Measurements from ENCODE around the gene MAB21L3.

The MAB21L3 gene

DNA sequence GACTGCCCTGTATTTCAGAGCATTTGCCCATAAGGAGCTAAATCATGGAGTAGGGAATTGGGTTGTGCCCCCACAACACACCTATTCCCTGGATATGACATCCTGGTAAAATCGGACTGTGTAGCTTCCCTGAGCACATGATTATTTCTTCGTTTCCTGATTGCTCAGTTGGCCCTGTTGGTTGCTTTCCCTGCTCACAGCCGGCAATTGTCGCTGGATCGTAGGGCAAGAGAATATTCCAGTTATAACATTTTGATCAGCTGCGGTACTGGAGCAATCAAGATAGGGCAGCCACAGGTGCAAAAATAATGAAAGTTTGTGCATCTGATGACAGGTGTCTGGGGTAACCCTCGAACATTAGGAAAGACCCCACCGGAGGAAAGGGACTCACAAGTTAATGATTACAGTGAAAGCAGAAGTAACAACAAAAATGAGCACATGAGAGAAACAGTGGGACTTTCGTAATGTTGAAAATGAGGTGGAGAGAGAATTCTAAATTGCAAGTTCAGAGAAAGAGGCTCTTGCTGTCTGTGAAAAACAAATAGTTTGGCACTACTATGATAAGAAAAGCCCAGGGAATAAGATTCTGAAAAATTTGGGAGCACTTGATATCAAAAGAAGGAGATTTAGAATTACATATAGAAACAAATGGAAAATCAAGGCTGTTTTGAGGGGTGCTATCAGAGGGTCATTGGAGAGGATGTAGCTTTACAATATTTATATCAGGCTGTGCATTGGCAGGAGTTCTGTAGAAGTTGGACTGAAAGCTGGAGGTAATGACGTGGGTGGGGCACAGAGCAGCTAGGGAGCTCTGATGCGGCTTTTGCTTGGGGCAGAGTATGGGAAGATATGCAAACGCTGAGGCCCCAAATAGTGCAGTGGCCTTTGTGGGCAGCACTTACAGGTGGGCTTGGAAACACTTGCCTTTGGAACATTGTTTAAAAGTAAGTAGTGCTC is at the start of gene MAB21L3:
MAB21L3 (plus strand) TSS at position 833 of the 957 bp plus-strand sequence. CDS start 1,217 bp downstream, outside the sequence.
- no peak for DNase-seq (ENCODE audit: low spot score)
- FAIRE-seq: no peak

DNA sequence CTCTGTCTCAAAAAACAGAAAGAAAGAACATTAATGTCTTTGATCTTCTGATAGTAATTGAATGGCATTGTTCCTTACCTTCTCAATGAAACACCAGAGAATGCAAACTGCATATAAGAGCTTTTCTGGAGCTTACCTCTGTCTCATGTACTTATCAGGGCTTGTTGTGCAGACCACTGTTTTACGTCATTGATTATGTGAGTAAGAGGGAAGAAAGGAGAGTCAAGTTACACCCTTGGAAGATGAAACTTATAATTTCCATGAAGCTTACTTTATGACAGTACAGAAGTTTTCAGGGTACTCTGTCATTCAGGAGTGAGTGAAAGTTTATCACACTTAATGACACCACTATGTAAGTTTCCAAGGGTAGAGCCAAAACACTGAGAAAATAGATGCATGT is 49.0 kb upstream of the MAB21L3 start:
- FAIRE-seq: no peak
- no peak for DNase-seq (ENCODE audit: low spot score)

DNA sequence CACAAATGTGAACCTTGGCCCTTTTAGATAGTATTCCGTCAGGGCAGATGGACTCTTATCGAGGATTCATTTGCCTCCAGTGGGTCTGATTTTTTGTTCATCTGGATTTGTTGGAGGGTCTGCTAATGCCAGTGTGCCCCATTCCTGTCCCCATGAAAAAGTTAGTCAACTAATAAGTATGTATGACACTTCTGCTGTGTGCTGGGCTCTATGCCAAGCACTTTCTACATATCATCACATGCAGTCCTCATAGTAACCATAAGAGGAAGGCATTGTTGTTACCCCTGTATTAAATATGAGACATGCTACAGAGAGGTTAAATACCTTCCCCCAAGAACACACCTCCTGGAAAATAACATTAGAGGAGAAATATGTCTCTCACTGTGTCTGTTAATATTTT is 46.6 kb upstream of the MAB21L3 start:
- no peak for DNase-seq (ENCODE audit: low spot score)

DNA sequence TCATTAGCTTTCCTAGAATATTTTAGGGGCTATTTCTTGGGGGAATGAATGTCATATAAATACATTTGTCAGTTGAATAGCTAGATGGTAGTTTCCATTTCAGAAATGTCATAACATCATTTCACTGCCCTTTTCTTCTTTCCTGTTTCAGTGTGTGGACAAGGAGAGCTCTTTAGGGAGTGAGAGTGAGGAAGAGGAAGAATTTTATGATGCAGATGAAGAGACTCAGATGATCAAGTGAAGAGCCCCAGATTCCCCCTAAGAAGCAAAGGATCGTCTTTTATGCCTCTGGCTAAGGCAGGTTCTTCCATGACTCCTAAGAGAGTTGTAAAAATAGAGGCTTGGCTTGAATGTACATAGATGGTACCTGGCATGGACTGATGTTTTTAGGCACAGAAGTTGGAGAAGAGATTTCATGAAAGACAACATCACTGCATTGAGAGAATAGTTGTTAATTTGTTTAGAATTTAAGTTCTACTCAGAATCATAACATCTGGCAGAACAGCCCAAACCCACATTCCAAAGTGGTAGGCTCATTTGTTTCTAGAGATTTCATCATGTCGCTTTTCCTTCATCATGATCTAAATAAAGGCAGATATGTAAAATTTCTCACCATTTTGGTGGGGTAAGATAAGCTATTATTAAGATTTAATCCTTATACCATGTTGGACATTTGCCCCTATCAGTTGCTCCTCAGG is 44.2 kb upstream of the MAB21L3 start:
- DNase-seq (ENCODE audit: low spot score) (no peak), FAIRE-seq (no peak)

More for the DNA sequence above, 46.6 kb upstream of the MAB21L3 start:
- FAIRE-seq: no peak

DNA sequence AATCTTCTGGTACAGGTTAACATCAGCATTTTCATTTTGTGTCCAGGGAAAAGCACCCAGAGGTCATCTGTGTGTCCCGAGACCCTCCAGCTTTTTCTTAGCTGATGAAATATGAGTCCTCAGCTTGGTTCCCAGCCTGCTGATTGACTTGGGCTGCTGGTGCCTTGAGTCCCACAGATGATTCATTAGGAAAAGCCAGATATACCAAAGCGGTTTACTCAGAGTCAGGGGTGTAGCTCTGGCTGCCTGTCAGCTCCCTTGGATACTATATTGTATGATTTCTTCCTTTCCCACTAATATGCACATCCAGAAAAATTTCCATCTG is 43.7 kb upstream of the MAB21L3 start:
- no peak for FAIRE-seq
- DNase-seq (ENCODE audit: low spot score): no peak

DNA sequence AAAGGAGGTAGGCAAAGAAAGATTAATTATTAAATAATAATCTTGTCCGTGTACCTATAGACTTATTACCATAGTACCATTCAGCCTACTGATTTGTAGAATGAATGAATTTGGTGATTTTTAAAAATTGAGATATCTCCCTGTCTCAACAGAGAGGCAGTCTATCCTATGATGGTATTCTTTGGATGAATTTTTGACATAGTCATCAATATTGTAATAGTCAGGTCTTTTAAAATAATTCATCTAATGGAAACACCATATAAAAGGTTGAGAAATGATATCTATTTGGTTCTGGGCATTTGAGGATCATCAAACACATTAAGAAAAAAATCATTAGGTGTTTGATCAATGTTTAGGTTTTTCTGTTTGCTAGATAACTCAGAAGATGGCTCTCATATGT is 35.6 kb upstream of the MAB21L3 start:
- FAIRE-seq (no peak), DNase-seq (ENCODE audit: low spot score) (no peak)

DNA sequence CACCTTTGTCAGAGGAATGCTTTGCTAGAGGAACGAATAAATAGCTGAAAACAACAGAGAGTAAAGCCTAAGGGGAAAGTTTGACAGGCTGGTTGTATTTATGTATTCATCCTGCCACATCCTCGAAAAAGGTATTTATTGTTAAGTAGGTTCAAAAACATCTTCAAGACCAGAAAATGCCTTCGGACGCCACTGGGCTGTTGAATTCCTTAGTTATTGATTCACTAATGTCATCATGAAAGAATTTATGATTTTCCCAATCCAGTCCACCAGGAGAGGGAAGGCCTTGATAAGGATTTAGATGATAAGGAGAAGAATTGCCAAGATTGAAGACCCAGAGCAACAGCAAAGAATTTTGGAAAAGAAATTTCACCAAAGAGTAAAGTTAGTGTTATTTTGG is 35.2 kb upstream of the MAB21L3 start:
- FAIRE-seq: peak; percentile 78

DNA sequence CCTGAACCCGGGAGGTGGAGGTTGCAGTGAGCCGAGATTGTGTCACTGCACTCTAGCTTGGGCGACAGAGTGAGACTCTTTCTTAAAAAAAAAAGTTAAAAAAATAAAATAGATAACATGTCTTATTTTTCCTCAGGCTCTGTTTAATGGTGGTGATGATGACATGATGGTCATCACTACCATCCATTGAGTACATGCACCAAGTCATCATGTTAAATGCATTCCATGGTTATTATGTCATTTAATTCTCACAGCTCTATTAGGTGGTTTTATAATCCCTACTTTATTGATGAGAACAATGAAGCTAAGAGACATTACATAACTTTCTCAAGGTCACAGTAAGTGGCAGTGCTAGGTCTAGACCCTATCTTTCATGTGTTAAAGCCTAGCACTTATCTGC is 34.4 kb upstream of the MAB21L3 start:
- FAIRE-seq: peak; percentile 7

More for the DNA sequence above, 35.2 kb upstream of the MAB21L3 start:
- DNase-seq (ENCODE audit: low spot score): peak; percentile 50

DNA sequence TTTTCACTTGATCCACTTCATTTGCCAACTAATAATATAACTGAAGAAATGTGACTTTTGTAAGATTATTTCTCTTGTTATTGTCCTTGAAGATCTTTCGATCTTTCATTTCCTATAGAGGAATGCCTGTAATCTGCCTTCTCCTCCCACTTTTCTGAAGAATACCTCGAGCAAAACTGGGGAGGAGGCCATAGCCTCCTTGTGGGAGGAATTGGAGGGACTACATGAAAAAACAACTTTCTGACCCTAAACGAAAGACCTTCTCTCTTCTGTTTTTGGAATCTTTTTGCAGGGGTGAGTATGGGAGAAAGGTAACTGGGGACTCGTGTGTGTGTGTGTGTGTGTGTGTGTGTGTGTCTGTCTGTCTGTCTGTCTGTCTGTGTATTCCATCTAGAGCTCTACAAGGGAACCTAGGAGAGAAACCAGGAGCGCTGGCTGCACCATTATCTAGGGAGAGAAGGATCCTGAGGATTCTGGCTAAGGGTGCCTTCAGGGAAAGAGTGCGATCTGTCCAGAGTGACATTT is 32.4 kb upstream of the MAB21L3 start:
- DNase-seq (ENCODE audit: low spot score) (no peak), FAIRE-seq (no peak)

More for the DNA sequence above, 34.4 kb upstream of the MAB21L3 start:
- peak; percentile 62 for DNase-seq (ENCODE audit: low spot score)

DNA sequence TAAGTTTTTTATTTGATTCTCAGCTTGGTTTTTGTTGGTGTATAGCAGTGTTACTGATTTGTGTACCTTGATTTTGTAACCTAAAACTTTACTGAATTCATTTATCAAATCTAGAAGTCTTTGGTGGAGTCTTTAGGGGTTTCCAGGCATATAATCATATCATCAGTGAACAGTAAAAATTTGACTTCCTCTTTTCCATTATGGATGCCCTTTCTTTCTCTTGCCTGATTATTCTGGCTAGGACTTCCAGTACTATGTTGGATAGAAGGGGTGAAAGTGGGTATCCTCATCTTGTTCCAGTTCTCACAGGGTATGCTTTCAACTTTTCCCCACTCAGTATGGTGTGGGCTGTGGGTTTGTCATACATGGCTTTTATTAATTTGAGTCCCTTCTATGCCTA is 23.6 kb upstream of the MAB21L3 start:
- DNase-seq (ENCODE audit: low spot score) (no peak), FAIRE-seq (no peak)

DNA sequence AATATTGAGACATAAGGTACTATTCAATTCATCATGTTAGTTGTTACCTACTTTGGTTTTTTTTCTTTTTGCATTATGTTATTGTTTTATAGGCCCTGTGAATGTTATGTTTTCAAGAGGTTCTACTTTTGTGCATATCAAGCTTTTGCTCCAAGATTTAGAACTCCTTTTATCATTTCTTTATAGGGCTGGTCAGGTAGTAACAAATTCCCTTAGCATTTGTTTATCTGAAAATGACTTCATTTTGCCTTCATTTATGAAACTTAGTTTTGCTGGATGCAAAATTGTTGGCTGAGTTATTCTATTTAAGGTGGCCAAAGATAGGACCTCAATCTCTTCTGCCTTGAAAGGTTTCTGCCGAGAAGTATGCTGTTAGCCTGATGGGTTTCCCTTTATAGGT is 21.3 kb upstream of the MAB21L3 start:
- FAIRE-seq: no peak
- DNase-seq (ENCODE audit: low spot score): no peak

DNA sequence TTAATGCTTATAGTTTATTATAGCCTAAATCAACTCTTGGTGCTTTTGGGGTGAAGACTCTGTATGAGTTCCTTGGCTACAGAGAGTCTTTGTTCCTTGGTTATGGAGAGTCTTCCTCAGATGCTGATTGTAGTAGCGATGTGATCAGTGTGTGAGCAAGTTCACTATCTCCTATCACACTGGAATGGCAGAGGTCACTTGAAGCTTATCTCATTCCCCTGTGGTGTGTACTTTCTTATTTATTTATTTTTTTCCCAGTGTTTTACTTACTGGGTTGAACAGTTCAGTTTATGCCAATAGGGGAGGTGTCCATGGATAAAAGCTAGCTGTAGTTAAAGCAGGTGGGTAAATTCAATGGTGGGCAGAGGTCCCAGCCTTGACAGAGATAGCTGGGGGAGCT is 20.1 kb upstream of the MAB21L3 start:
- DNase-seq (ENCODE audit: low spot score) (no peak), FAIRE-seq (no peak)

DNA sequence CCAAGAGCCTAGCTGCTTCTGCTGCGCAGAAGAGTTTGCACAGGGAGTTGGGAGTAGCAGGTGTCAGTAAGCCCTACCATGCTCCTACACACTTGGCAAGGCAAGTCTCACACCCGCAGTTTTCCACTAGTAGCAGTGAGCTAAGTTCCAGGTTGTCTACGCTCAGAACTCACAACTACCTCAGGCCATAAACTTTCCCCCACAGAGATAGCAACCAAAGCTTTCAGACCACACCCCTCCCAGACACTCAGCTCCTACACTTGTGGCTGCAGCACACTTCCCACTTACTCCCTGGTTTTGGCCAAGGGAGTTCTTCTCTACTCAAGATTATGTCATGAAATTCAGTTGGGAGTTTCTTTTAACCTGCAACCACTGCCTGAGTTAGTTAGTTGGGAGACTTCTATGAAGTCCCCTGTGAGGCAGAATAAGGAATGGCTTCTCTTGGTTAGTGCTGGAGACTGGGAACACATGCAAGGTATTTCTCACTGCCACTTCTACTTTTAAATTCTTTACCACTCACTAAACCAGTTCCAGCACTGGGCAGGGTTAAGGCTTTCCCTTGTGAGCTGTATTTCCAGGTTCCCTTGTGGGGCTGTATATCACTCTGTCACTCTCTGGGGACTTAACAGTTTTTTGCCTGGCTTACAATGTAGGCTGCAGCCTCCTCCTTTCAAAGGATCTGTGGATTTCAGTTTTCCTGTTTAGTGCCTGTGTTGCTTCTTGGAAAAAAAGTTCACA is 18.3 kb upstream of the MAB21L3 start:
- DNase-seq (ENCODE audit: low spot score): no peak
- FAIRE-seq: no peak

DNA sequence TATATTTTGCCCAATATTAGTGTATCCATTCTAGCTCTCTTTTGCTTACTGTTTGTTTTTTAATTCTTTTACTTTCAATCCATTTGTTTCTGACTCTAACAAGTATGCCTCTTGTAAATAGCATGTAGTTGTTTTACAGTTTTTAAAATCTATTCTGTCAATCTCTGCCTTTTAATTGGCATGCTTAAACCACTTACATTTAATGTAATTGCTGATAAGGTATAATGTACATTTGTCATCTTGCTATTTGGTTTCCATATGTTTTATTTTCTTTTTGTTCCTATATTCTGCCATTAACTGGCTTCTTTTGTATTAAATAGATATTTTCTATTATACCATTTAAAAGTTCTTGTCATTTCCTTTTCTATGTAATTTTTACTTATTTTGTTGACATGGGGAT is 16.2 kb upstream of the MAB21L3 start:
- no peak for FAIRE-seq

DNA sequence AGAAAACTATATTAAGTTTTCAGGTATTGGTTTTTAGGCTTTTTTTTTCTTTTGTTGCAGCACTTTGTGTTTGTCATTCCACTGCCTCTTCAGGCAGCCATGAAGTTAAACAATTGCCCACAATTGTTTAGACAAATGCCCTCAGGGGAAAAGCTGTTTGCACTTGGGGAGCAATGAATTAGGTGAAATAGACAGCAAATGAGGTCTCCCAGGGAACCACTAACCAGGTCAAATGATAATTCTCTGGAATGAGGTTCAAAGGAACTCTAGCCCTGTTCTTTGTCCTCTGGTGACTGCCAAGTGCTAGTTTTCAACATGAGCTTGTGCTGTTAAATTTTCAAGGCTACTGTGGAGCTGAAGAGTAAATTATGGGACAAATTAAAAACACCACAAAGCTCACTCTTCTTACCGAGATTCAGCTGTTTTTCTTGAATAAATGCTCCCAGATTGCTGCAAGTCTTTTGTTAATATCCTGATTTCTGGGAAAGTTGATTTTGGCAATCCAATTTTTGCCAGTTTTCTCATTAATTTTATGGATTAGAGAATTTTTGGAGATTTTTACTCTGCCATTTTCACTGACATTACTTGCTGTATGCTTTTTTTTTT is 15.1 kb upstream of the MAB21L3 start:
- no peak for FAIRE-seq
- DNase-seq (ENCODE audit: low spot score): no peak

More for the DNA sequence above, 16.2 kb upstream of the MAB21L3 start:
- DNase-seq (ENCODE audit: low spot score): no peak

DNA sequence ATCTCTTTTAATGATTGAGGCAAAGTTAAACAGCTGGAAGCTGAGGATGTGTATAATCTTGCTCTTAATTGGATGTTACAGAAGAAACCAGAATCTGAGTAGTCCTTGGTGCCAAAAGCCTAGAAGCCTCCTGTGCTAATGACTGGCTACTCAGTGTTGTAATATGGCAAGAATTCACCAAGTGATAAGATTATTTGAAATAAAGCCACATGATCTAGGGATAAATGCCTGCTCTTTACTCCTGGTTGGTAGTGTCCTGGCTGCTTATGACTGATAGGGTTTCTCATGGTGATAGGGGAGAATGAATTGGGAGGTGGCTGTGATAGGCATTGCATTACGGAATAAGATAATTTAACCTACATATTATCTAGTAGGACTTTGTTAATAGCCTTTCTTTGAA is 13.6 kb upstream of the MAB21L3 start:
- FAIRE-seq: no peak

DNA sequence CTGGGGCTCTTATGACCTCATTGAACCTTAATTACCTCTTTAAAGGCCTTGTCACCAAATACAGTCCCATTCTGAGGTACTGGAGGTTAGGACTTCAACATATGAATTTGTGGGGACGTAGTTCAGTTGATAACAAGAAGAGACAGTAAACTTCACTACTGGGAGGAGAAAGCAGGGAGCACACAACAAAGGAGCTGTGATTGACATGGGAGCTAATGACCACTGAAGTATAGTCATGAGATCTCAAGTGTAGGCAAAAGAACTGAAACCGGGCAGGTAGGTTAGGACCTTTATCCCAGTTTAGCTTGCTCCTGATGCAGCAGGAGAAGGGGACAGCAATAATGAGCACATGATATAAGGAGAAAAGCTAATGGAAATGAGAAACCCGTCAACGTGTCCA is 11.8 kb upstream of the MAB21L3 start:
- DNase-seq (ENCODE audit: low spot score) (no peak), FAIRE-seq (no peak)

More for the DNA sequence above, 13.6 kb upstream of the MAB21L3 start:
- no peak for DNase-seq (ENCODE audit: low spot score)

DNA sequence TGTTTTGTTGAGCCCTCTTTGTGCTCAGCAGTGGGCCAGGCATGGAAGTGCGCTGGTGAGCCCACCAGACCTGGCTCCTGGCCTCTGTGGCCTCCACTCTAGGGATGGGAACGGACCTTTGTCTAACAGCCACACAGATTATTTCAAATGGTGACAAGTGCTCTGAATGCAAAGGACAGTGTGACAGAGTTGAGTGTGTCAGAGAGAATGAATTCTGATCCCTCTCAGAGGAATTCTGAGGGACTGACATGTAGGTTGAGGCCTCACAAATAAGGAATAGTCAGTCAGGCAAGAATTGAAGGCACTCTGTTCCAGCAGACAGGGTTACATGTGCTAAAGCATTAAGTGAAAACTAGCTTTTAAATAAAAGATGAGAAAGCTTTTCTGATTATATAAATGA is 11.3 kb upstream of the MAB21L3 start:
- no peak for FAIRE-seq
- DNase-seq (ENCODE audit: low spot score): no peak

DNA sequence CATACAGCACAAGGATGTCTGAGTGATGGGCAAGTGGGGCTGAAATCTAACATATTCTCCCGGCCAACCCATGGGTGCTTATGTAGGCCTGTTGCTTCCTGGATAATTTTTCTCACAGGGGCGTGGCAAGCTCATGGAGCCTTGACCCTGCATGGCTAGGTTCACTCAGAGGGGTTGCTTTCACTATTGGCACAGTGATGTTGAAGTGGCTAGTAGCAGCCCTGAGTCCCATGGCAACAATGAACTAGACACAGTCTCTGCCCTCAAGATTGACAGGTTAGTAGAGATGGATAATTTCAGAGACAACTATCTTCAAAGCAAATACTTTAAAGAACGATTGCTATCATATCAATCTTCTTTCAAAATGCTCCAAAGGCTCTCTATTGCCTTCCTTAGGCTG is 6.5 kb upstream of the MAB21L3 start:
- DNase-seq (ENCODE audit: low spot score): no peak
- no peak for FAIRE-seq

DNA sequence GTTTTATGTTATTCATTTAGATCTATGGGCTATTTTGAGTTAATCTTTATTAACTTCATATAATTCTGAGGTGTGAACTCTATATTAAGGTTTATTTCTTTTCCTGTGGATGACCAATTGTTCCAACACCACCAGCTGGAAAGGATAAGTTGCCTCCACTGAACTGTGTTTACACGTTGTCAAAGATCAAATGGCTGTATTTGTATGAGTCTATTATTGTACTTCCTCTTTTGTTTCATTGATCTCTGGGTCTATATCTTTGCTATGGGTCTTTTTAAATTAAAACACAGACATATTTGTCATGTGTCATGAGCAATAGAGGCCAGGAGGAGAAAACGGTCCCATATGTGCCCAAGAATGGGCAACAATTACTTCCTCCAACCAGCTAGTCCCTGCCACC is 5.2 kb upstream of the MAB21L3 start:
- FAIRE-seq (no peak), DNase-seq (ENCODE audit: low spot score) (no peak)

DNA sequence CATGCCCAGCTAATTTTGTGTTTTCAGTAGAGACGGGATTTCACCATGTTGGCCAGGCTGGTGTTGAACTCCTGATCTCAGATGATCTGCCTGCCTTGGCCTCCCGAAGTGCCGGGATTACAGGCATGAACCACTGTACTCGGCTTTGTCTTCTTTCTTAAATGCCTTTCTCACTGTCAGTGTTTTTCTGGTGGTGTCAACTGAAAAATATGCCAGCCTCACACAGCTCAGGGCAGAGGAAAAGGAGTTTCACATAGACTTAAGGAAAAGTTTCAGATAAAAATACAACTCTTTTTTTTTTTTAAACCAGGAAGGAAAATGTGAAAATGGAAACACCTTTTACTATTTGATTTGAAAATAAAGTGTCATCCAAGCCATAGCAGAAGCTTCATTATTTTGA is 4.6 kb upstream of the MAB21L3 start:
- no peak for DNase-seq (ENCODE audit: low spot score)
- FAIRE-seq: no peak

Measured in RCC 7860 (cell line).